ENCODE measurements around the gene FREM1.

FREM1 gene

GRCh38 chr9:14823800-14824199, 86.4 kb downstream of the FREM1 start:
- H3K4me3 ChIP-seq (ENCODE audit: insufficient read length, low read depth), result no peak overlapping the region
- no peak for DNase-seq (ENCODE audit: low read depth, low spot score)
- no peak overlapping the region for H3K9ac ChIP-seq (ENCODE audit: insufficient read length, low read depth)
- TF ChIP-seq YY1 (IDR thresholded peaks at IDR 0.05; ENCODE audit: insufficient read depth, insufficient read length) (no peak), ZNF274 (IDR thresholded peaks at IDR 0.05; ENCODE audit: low read depth, low read length) (no peak), SUZ12 (IDR thresholded peaks at IDR 0.05; ENCODE audit: extremely low read depth, insufficient read depth, insufficient read length) (no peak)
- H3K27me3 ChIP-seq (ENCODE audit: insufficient read depth, insufficient read length), result no peaks in the 10 kb centered on the region
- H3K36me3 ChIP-seq (ENCODE audit: insufficient read depth, insufficient read length, low read length), result no peaks in the 10 kb centered on the region
- no peaks in the 10 kb centered on the region for H3K9me3 ChIP-seq (ENCODE audit: insufficient read depth, low read length)
- no peaks in the 10 kb centered on the region for H3K4me1 ChIP-seq (ENCODE audit: insufficient read depth, insufficient read length)

DNA sequence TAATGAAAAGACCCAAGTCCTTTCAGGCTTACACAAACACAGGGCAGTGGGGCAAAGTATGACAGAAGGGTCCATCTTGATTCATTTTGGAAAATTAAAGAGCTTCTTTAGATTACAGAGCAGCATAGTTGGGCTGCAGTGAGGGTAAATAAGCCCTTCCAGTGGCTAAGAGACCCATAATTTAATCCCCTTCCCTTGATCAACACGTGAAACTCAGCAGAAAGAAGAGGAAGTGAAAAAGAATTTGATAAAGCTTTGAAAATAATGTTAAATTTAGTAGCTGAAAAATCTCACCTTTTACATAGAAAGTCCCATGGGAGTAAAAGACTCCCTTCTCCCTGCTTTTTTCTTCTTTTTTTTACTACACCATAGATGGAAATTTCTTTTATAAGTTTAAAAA, 87.6 kb downstream of the FREM1 start:
- no peak for DNase-seq (ENCODE audit: low read depth, low spot score)
- no peaks in the 10 kb centered on the region for H3K27me3 ChIP-seq (ENCODE audit: insufficient read depth, insufficient read length)
- H3K36me3 ChIP-seq (ENCODE audit: insufficient read depth, insufficient read length, low read length), result no peaks in the 10 kb centered on the region
- H3K4me3 ChIP-seq (ENCODE audit: insufficient read length, low read depth), result no peak overlapping the region
- H3K9ac ChIP-seq (ENCODE audit: insufficient read length, low read depth), result no peak overlapping the region
- TF ChIP-seq SUZ12 (IDR thresholded peaks at IDR 0.05; ENCODE audit: extremely low read depth, insufficient read depth, insufficient read length) (no peak), YY1 (IDR thresholded peaks at IDR 0.05; ENCODE audit: insufficient read depth, insufficient read length) (no peak), ZNF274 (IDR thresholded peaks at IDR 0.05; ENCODE audit: low read depth, low read length) (no peak)
- no peaks in the 10 kb centered on the region for H3K4me1 ChIP-seq (ENCODE audit: insufficient read depth, insufficient read length)
- no peaks in the 10 kb centered on the region for H3K9me3 ChIP-seq (ENCODE audit: insufficient read depth, low read length)

- DNase-seq (ENCODE audit: low read depth, low spot score), result no peak
- no peaks in the 10 kb centered on the region for H3K9me3 ChIP-seq (ENCODE audit: insufficient read depth, low read length)
- no peaks in the 10 kb centered on the region for H3K4me1 ChIP-seq (ENCODE audit: insufficient read depth, insufficient read length)
- H3K9ac ChIP-seq (ENCODE audit: insufficient read length, low read depth), result no peak overlapping the region
- no peak overlapping the region for H3K4me3 ChIP-seq (ENCODE audit: insufficient read length, low read depth)
- no peaks in the 10 kb centered on the region for H3K27me3 ChIP-seq (ENCODE audit: insufficient read depth, insufficient read length)
- no peaks in the 10 kb centered on the region for H3K36me3 ChIP-seq (ENCODE audit: insufficient read depth, insufficient read length, low read length)
- TF ChIP-seq ZNF274 (IDR thresholded peaks at IDR 0.05; ENCODE audit: low read depth, low read length) (no peak), YY1 (IDR thresholded peaks at IDR 0.05; ENCODE audit: insufficient read depth, insufficient read length) (no peak), SUZ12 (IDR thresholded peaks at IDR 0.05; ENCODE audit: extremely low read depth, insufficient read depth, insufficient read length) (no peak)
These were observed 91.0 kb downstream of the FREM1 start for GRCh38 chr9:14819183-14819582.

DNA sequence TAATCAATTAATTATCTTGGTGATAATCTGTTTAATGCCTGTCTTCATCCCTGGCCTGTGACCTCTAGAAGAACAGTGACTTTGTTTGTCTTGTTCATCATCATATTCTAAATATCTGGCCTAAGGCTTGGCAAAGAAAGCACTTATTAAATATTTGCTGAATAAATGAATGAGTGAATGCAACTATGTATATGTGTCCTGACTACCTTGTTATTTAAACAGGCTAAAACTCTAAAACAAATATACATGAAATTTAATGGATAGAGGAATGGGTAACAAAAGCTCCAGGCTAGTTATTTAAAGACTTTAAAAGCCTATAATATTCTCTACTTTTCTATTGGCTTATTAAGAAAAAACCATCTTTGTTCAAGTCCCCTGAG, 96.0 kb downstream of the FREM1 start:
- Histone ChIP-seq H3K36me3 (ENCODE audit: insufficient read depth, insufficient read length, low read length) (no peaks in the 10 kb centered on the region), H3K4me1 (ENCODE audit: insufficient read depth, insufficient read length) (no peaks in the 10 kb centered on the region), H3K9ac (ENCODE audit: insufficient read length, low read depth) (no peak overlapping the region), H3K9me3 (ENCODE audit: insufficient read depth, low read length) (no peaks in the 10 kb centered on the region), H3K4me3 (ENCODE audit: insufficient read length, low read depth) (no peak overlapping the region), H3K27me3 (ENCODE audit: insufficient read depth, insufficient read length) (no peaks in the 10 kb centered on the region)
- no peak for DNase-seq (ENCODE audit: low read depth, low spot score)
- TF ChIP-seq SUZ12 (IDR thresholded peaks at IDR 0.05; ENCODE audit: extremely low read depth, insufficient read depth, insufficient read length) (no peak), YY1 (IDR thresholded peaks at IDR 0.05; ENCODE audit: insufficient read depth, insufficient read length) (no peak), ZNF274 (IDR thresholded peaks at IDR 0.05; ENCODE audit: low read depth, low read length) (no peak)

GRCh38 chr9:14813336-14814248, 96.6 kb downstream of the FREM1 start:
- Histone ChIP-seq H3K27me3 (ENCODE audit: insufficient read depth, insufficient read length) (no peaks in the 10 kb centered on the region), H3K4me1 (ENCODE audit: insufficient read depth, insufficient read length) (no peaks in the 10 kb centered on the region), H3K9ac (ENCODE audit: insufficient read length, low read depth) (no peak overlapping the region), H3K9me3 (ENCODE audit: insufficient read depth, low read length) (no peaks in the 10 kb centered on the region), H3K36me3 (ENCODE audit: insufficient read depth, insufficient read length, low read length) (no peaks in the 10 kb centered on the region), H3K4me3 (ENCODE audit: insufficient read length, low read depth) (no peak overlapping the region)
- no peak for TF ChIP-seq ZNF274 (IDR thresholded peaks at IDR 0.05; ENCODE audit: low read depth, low read length)
- TF ChIP-seq YY1 (IDR thresholded peaks at IDR 0.05; ENCODE audit: insufficient read depth, insufficient read length), result no peak
- TF ChIP-seq SUZ12 (IDR thresholded peaks at IDR 0.05; ENCODE audit: extremely low read depth, insufficient read depth, insufficient read length), result no peak
- DNase-seq (ENCODE audit: low read depth, low spot score), result no peak

DNA sequence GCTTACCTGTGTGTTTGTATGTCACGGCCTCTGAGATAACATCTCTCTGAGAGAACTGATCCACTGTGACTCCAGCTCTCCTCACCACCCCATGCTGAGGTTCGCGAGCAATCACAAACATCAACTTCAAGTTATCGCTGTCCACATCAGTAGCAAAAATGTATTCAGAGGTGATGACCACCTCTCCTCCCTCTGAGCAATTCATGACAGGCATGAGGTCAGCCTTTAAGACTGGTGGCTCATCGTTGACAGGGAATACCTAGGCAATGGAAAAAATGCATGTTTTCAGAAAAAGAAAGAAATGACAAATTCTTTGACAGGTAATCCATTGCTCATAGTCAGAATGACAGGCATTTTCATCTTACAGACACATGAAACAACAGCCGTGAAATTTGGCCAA, 97.4 kb downstream of the FREM1 start:
- Histone ChIP-seq H3K27me3 (ENCODE audit: insufficient read depth, insufficient read length) (no peaks in the 10 kb centered on the region), H3K4me3 (ENCODE audit: insufficient read length, low read depth) (no peak overlapping the region), H3K36me3 (ENCODE audit: insufficient read depth, insufficient read length, low read length) (no peaks in the 10 kb centered on the region), H3K9me3 (ENCODE audit: insufficient read depth, low read length) (no peaks in the 10 kb centered on the region), H3K9ac (ENCODE audit: insufficient read length, low read depth) (no peak overlapping the region), H3K4me1 (ENCODE audit: insufficient read depth, insufficient read length) (no peaks in the 10 kb centered on the region)
- DNase-seq (ENCODE audit: low read depth, low spot score), result no peak
- TF ChIP-seq SUZ12 (IDR thresholded peaks at IDR 0.05; ENCODE audit: extremely low read depth, insufficient read depth, insufficient read length) (no peak), ZNF274 (IDR thresholded peaks at IDR 0.05; ENCODE audit: low read depth, low read length) (no peak), YY1 (IDR thresholded peaks at IDR 0.05; ENCODE audit: insufficient read depth, insufficient read length) (no peak)

DNA sequence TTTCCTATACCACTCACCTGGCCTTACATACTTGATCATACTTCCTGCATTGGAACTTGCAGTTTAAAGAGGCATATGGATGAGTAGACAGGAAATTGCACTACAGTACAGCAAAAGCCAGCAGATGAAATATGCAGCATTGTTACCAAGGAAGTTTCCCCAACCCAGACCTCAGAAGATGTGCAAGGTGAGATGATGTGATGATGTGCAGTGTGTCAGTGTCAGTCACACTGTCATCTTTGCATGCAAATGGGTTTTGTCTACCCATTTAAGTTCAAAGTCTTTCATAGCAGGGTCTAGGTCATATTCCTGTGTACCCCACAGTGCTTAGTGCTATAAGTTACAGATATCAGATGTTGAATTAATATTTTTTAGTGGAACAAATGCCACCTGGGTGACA, 98.4 kb downstream of the FREM1 start:
- Histone ChIP-seq H3K27me3 (ENCODE audit: insufficient read depth, insufficient read length) (no peaks in the 10 kb centered on the region), H3K9ac (ENCODE audit: insufficient read length, low read depth) (no peak overlapping the region), H3K36me3 (ENCODE audit: insufficient read depth, insufficient read length, low read length) (no peaks in the 10 kb centered on the region), H3K4me3 (ENCODE audit: insufficient read length, low read depth) (no peak overlapping the region), H3K4me1 (ENCODE audit: insufficient read depth, insufficient read length) (no peaks in the 10 kb centered on the region), H3K9me3 (ENCODE audit: insufficient read depth, low read length) (no peaks in the 10 kb centered on the region)
- no peak for DNase-seq (ENCODE audit: low read depth, low spot score)
- TF ChIP-seq ZNF274 (IDR thresholded peaks at IDR 0.05; ENCODE audit: low read depth, low read length), result no peak
- no peak for TF ChIP-seq YY1 (IDR thresholded peaks at IDR 0.05; ENCODE audit: insufficient read depth, insufficient read length)
- TF ChIP-seq SUZ12 (IDR thresholded peaks at IDR 0.05; ENCODE audit: extremely low read depth, insufficient read depth, insufficient read length), result no peak

Measured in NT2/D1 (cell line).